IPS-18a (cell line): ENCODE measurements around the gene LBHD1.
"Not testable (repeated sequence)": the region's sequence is repeated elsewhere in the genome, so short reads cannot be mapped to it uniquely, and the experiment has no call there.

Source experiments
- H3K27ac ChIP-seq: one replicate; pipeline ENCODE4 v1.5.1; 2013; ENCODE audit warnings: low read length
- H3K27me3 ChIP-seq: one replicate; pipeline ENCODE4 v1.6.1; 2013; ENCODE audit warnings: mild to moderate bottlenecking, low read length; ENCODE audit not compliant: control insufficient read depth, insufficient read depth
- H3K36me3 ChIP-seq: one replicate; pipeline ENCODE4 v1.6.1; 2013; ENCODE audit warnings: low read depth, low read length; ENCODE audit not compliant: control insufficient read depth
- H3K4me1 ChIP-seq: one replicate; pipeline ENCODE4 v1.6.1; 2013; ENCODE audit warnings: low read depth, low read length; ENCODE audit not compliant: control insufficient read depth
- H3K4me3 ChIP-seq: one replicate; pipeline ENCODE4 v1.5.1; 2013; ENCODE audit warnings: low read length
- H3K9ac ChIP-seq: one replicate; pipeline ENCODE4 v1.6.1; 2013; ENCODE audit warnings: mild to moderate bottlenecking, low read length, moderate library complexity
- H3K9me3 ChIP-seq: one replicate; pipeline ENCODE4 v1.6.1; 2013; ENCODE audit warnings: low read depth, low read length; ENCODE audit not compliant: control insufficient read depth

Gene LBHD1

DNA sequence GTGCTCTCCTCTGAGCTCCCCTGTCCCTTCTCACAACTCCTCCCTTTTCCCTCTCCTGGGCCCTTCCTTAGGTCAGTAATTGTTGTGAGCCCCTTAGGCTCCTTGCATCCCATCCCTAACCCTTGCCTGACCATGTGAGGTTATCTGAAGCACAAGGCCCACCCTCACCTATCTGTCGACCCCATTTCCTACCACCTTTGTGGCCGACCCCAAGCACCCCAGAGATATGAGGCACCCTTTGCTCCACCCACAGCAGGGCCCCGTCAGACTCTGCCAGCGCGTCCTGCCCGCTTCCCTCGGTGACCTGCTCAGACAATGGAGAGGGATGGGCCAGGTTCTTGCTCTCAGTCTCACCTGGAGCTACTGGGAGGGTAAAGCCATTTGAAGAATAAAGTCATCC lies 36.7 kb upstream of the LBHD1 start:
- H3K27ac ChIP-seq: peak overlapping the region; percentile 89
- H3K4me1 ChIP-seq: peaks cover 26% of the 10 kb centered on the region
- H3K9me3 ChIP-seq: no peaks in the 10 kb centered on the region
- no peaks in the 10 kb centered on the region for H3K27me3 ChIP-seq
- H3K9ac ChIP-seq: peak overlapping the region; percentile 95
- peaks cover 27% of the 10 kb centered on the region for H3K36me3 ChIP-seq
- H3K4me3 ChIP-seq: peak overlapping the region; percentile 94

DNA sequence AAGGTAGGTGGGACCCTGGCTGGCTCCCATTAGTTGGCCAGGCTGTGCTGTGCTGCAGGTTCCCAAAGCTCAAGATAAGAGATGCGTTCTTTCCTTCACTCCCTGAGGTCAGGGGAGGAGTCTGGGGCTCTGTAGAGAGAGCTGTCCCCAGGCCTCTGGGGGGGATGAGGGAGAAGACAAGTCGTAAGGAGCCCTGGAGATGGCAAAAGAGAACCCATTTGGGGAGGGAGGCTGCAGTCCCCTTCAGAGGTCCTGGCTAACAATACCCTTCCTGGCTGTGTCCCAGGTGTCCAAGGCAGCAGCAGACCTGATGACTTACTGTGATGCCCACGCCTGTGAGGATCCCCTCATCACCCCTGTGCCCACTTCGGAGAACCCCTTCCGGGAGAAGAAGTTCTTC lies 36.3 kb upstream of the LBHD1 start:
- peak overlapping the region; percentile 94 for H3K4me3 ChIP-seq
- peak overlapping the region; percentile 95 for H3K9ac ChIP-seq
- H3K27ac ChIP-seq: peak overlapping the region; percentile 89
- H3K9me3 ChIP-seq: no peaks in the 10 kb centered on the region
- peaks cover 23% of the 10 kb centered on the region for H3K36me3 ChIP-seq
- H3K4me1 ChIP-seq: peaks cover 26% of the 10 kb centered on the region
- H3K27me3 ChIP-seq: no peaks in the 10 kb centered on the region

DNA sequence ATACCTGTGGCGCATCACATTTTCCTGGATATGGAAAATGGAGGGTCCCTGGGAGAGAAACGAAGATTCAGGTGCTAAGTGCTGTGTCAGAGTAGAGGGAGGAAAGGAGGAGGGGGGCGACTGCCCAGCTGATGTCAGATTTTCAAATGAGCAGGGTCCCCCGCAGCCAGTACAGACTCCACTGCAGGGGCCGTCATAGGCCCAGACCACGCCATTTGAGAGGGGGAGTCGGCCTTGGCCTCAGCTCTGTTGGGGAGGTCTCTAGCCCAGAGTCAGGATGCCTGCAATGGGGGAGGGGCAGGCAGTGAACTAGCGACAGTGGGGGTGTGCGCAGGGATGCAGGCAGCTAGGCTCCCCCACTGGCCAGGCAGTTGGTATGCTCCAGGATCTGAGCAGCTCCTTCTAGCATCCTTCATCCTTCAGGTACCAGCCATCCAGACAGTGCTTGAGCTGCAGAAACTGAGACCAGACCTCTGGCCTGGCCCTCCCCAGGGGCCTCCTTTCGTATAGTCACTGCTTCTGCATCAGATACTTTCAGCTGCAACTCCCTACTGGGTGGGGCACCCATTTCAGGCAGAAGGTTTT lies 35.3 kb upstream of the LBHD1 start, which contains the start of the genes BSCL2 and GNG3:
BSCL2 (minus strand) TSS at position 148 of the 585 bp plus-strand sequence. CDS start 229 bp downstream, outside the sequence.
GNG3 (plus strand) TSS at position 400 of the 585 bp plus-strand sequence. CDS start 620 bp downstream, outside the sequence.
- Histone ChIP-seq H3K9ac (peak within 1 kb of the TSS; percentile 78), H3K4me1 (peaks cover 26% of the 10 kb centered on the region), H3K9me3 (no peaks in the 10 kb centered on the region), H3K36me3 (peaks cover 12% of the 10 kb centered on the region), H3K27ac (peak within 1 kb of the TSS; percentile 89), H3K4me3 (peak within 1 kb of the TSS; percentile 94), H3K27me3 (no peaks in the 10 kb centered on the region)

DNA sequence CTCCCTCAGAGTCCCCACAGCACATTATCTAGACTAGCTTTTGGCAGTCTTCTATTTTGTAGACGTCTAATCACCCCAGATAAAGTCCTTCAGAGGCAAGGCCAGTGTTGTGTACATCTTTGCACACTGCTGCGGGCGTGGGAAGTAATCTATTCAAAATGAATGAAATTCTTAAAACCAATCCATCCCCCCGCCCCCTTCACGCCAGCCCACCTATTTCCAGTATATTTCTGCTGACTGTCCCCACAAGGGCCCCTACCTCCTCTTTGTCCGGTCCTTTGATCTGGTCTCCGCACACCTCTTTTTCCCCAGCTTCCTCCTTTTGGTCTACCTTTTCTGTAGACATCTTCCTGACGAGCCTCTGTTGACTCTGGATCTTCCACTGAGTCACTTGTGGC lies 34.8 kb upstream of the LBHD1 start:
- Histone ChIP-seq H3K4me1 (peaks cover 26% of the 10 kb centered on the region), H3K36me3 (peaks cover 9% of the 10 kb centered on the region), H3K27me3 (no peaks in the 10 kb centered on the region), H3K9me3 (no peaks in the 10 kb centered on the region), H3K27ac (peak overlapping the region; percentile 28), H3K4me3 (peak overlapping the region; percentile 87), H3K9ac (peak overlapping the region; percentile 78)

DNA sequence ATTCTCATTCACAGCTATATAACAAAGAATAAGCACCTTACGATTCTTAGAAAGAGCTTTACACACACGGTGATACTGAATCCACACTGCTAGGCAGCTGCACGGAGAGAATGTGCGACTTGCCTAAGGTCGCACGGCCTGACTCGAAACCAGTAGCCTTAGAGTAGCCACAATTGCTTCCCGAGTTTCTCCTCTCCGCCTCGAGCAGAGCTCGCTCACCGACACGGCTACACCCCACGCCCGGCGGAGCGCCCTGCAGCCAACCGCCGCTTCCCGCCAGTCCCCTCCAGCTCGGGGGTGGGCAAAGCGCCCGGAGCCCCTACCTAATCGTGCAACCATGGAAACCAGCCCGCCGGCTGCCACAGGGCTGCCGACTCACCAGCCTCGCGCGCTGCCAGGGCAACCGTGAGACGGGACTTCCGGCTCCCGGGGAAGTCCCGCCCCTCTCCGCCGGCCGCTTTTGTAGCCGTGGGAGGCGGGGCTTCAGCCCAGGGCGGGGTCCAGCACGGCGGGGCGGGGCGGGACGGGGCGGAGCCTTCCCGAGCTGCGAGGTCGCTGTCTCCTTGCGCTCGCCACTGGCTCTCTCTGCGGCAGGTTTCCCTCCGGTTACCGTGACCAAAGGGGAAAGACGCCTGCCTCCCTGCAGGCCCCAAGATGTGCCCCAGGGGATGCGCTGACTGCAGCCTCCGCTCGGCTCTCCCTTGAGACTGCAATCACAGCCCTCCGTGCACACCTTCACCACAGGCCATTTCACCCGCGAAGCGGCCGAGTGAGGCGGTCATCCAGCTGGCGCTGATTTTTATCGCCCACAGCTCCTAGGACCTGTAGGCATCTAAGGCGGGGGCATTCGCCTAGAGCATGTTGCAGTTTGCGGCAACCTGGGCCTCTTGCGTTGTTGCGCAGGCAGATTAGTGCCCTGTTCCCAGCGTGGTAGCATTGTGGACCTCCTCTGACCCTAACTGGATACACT lies 34.1 kb upstream of the LBHD1 start:
- peak overlapping the region; percentile 66 for H3K27ac ChIP-seq

DNA sequence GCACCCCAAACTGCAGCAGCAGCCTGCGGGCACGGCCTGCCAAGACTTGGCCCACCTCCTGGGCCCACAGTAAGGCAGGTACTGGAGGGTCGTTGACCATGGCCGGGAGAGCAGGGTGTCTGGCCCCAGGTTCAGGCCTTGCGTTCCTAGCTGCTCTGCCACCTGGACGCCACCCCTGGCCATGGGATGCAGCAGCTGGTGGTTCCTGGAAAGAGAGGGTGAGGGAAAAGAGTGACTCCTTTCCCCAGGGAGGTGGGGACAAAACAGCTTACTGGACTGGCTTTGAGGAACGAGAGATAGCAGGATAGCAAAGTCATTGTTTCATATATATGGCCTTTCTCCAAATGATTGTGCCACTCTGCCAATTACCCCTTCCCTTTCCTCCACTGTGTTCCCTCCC lies 33.3 kb upstream of the LBHD1 start:
- peaks cover 23% of the 10 kb centered on the region for H3K4me1 ChIP-seq
- H3K36me3 ChIP-seq: peaks cover 6% of the 10 kb centered on the region
- no peaks in the 10 kb centered on the region for H3K27me3 ChIP-seq
- peak overlapping the region; percentile 78 for H3K9ac ChIP-seq
- no peaks in the 10 kb centered on the region for H3K9me3 ChIP-seq
- H3K4me3 ChIP-seq: peak overlapping the region; percentile 87
- peak overlapping the region; percentile 66 for H3K27ac ChIP-seq

More for the DNA sequence above, 34.1 kb upstream of the LBHD1 start:
- Histone ChIP-seq H3K4me3 (peak overlapping the region; percentile 87), H3K9me3 (no peaks in the 10 kb centered on the region), H3K9ac (peak overlapping the region; percentile 78), H3K27me3 (no peaks in the 10 kb centered on the region), H3K4me1 (peaks cover 26% of the 10 kb centered on the region), H3K36me3 (peaks cover 6% of the 10 kb centered on the region)

DNA sequence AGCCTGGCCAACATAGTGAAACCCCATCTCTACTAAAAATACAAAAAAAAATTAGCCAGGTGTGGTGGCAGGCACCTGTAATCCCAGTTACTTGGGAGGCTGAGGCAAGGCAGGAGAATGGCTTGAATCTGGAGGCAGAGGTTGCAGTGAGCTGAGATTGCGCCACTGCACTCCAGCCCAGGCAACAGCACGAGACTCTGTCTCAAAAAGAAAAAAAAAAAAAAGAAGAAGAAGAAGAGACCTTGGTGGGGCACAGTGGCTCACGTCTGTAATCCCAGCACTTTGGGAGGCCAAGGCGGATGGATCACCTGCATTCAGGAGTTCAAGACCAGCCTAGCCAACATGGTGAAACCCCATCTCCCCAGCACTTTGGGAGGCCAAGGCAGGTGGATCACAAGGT lies 31.9 kb upstream of the LBHD1 start:
- not testable (repeated sequence) for H3K4me3 ChIP-seq, H3K9me3 ChIP-seq, H3K27ac ChIP-seq, H3K9ac ChIP-seq, H3K27me3 ChIP-seq, H3K36me3 ChIP-seq
- peaks cover 17% of the 10 kb centered on the region for H3K4me1 ChIP-seq

DNA sequence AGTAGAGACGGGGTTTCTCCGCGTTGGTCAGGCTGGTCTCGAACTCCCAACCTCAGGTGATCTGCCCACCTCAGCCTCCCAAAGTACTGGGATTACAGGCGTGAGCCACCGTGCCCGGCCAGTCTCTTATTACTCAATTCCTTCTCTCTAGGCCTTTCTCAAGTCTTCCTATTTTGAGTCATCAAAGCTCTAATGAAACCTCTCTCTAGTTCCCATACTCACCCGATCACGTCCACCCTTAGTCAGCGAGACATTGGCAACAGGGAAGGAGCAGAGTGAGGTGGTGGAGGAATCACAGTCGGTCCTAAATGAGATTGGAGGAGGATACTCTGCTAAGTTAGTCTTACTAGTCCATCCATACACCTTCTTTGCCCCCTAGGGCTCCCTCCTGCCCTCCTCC lies 30.2 kb upstream of the LBHD1 start:
- H3K27ac ChIP-seq: no peak overlapping the region
- H3K9ac ChIP-seq: no peak overlapping the region
- H3K36me3 ChIP-seq: peaks cover 8% of the 10 kb centered on the region
- H3K4me1 ChIP-seq: peaks cover 6% of the 10 kb centered on the region
- no peaks in the 10 kb centered on the region for H3K9me3 ChIP-seq
- no peaks in the 10 kb centered on the region for H3K27me3 ChIP-seq
- no peak overlapping the region for H3K4me3 ChIP-seq

DNA sequence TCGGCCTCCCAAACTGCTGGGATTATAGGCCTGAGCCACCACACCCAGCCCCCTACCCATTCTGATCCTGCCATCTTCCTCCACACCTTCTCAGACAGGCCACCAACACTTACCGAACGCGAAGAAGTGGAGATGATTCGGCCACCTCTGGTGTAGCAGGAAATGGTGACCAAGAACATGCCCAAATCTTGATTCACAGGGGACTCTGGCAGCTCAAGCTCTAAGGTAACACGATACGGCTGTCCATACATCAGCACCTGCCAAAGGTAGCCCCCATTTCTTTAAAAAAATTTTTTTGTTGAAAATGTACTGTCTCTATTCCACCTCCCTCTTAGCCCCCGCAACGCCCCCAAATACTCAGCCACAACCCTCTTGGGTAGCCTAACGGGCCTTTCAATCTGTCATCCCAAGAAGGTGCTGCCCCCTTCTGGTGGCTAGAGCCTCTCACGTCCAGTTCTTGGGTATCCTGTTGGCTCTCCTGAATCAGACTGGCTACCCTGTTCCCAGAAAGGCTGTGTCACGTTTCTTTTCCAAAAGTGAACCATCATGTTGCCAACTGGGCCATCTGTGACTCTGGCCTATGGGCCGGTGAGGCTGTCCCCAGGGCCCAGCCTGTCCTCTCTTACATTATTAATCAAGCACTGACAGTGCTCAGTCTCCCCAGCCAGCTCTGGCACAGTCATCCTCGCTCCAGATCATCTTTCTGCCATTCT lies 22.5 kb upstream of the LBHD1 start:
- Histone ChIP-seq H3K4me1 (no peaks in the 10 kb centered on the region), H3K27ac (no peak overlapping the region), H3K9ac (no peak overlapping the region), H3K4me3 (no peak overlapping the region), H3K9me3 (no peaks in the 10 kb centered on the region), H3K27me3 (no peaks in the 10 kb centered on the region), H3K36me3 (peaks cover 28% of the 10 kb centered on the region)

DNA sequence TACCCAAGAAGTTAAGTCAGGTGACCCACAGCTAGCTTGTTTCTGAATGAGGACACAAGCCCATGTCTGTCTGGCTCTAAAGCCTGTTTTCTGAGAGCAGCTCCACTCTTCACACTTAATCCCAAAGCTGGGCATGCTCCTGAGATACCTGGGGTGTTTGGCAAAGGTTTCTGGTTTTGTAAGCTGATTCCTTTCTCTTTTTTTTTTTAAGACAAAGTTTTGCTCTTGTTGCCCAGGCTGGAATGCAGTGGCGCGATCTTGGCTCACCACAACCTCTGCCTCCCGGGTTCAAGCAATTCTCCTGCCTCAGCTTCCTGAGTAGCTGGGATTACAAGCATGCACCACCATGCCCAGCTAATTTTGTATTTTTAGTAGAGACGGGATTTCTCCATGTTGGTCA lies 21.6 kb upstream of the LBHD1 start:
- H3K9me3 ChIP-seq, H3K9ac ChIP-seq, H3K27ac ChIP-seq, H3K4me3 ChIP-seq, H3K4me1 ChIP-seq, H3K27me3 ChIP-seq: not testable (repeated sequence)
- peaks cover 28% of the 10 kb centered on the region for H3K36me3 ChIP-seq

DNA sequence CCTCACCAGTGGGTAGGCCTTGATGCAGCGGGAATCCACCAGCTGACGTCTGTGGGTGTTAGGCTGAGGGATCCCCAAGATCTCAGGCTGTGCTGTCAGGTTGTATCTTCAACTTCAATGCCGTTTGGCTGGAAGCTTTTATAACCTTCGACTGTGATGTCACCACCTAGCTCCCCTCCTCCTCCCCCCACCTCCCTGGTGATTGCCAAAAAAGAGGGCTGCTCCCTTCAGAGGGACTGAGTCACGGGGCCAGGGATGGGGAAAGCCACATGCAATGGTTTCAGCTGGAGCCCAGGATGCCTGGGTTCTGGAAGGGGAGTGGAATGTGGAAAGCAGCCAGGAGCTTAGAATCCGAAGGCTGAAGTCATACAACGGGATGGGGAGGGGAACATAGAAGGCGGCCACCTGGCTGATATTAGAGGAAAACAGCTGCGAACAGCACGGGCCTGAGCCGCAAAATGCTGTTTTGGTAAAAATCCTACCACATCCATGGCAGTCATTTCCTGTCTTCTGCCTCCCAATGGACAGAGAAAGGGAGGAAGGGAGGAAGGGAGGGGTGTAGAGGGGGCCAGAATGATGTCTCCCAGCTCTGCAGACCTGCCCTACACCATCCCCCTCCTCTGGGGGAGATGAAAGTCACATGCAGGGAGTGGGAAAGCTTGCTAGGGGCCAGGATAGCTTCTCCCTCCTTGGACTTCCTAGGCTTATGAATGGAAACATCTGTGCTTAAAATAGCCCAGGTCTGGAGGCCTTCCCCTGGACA lies 17.5 kb upstream of the LBHD1 start, which contains the start of gene LRRN4CL:
LRRN4CL (minus strand) TSS at position 110 of the 763 bp plus-strand sequence. CDS start 1,022 bp downstream, outside the sequence.
- no peaks in the 10 kb centered on the region for H3K9me3 ChIP-seq
- peaks cover 28% of the 10 kb centered on the region for H3K36me3 ChIP-seq
- H3K9ac ChIP-seq: no peak within 1 kb of the TSS
- H3K4me3 ChIP-seq: no peak within 1 kb of the TSS
- no peaks in the 10 kb centered on the region for H3K4me1 ChIP-seq
- H3K27ac ChIP-seq: no peak within 1 kb of the TSS
- H3K27me3 ChIP-seq: no peaks in the 10 kb centered on the region
